AG04450 (cell line): Measurements from ENCODE around the gene CCNB3. TPM values are rescaled to one million over a fixed set of nuclear protein-coding genes. Genes with fewer than 3 reads are reported as not detected.

Experiments
- CTCF ChIA-PET: fragments of 300-600, 350-600 bp; formaldehyde crosslinking; extraction: SDS; loops from one replicate; lab custom pipeline; 2022; ENCODE audit warnings: antibody characterized with exemption, inconsistent platforms; lab: Charles Lee
- POLR2A ChIA-PET: fragments of 350-600 bp; formaldehyde crosslinking; extraction: SDS; loops from one replicate; lab custom pipeline; 2021; ENCODE audit warnings: antibody characterized with exemption, inconsistent platforms; lab: Yijun Ruan, JAX
- DNase-seq: peaks from one replicate; pipeline ENCODE4 v3.0.0-alpha.2; 2011; ENCODE audit warnings: low read depth, low spot score
- H3K27ac ChIP-seq: one replicate; pipeline ENCODE4 v1.5.1; 2012; ENCODE audit warnings: low read depth, low read length, control low read depth
- H3K27me3 ChIP-seq: one replicate; pipeline ENCODE4 v1.6.0; 2012; ENCODE audit warnings: low read length; ENCODE audit not compliant: control insufficient read depth, insufficient read depth
- H3K4me3 ChIP-seq: 2 replicates; pipeline ENCODE4 v1.5.1; 2011; ENCODE audit warnings: mild to moderate bottlenecking, low read depth, low read length, control low read depth
- H3K9me3 ChIP-seq: 2 replicates; pipeline ENCODE4 v1.5.1; 2012; ENCODE audit warnings: low read length; ENCODE audit not compliant: control insufficient read depth, insufficient read depth
- polyA minus RNA-seq: library from RNA; depleted of rRNA, polyadenylated mRNA; stranded (reverse); fragments of >200 nt; gene quantifications from 2 replicates; pipeline ENCODE4 v1.2.3, GENCODE V29; 2011; rRNA and poly(A)+ RNA removed
- polyA plus RNA-seq: library from polyadenylated mRNA; depleted of rRNA; stranded (reverse); fragments of >200 nt; gene quantifications from 2 replicates; pipeline ENCODE4 v1.2.3, GENCODE V29; 2011; rRNA removed
- TF ChIP-seq, protein P1 (sequence below): IDR thresholded peaks from 2 replicates; pipeline ENCODE4 v1.5.1; 2011; ENCODE audit warnings: low read depth, low read length, control low read depth, inconsistent platforms

CCNB3 gene, protein sequence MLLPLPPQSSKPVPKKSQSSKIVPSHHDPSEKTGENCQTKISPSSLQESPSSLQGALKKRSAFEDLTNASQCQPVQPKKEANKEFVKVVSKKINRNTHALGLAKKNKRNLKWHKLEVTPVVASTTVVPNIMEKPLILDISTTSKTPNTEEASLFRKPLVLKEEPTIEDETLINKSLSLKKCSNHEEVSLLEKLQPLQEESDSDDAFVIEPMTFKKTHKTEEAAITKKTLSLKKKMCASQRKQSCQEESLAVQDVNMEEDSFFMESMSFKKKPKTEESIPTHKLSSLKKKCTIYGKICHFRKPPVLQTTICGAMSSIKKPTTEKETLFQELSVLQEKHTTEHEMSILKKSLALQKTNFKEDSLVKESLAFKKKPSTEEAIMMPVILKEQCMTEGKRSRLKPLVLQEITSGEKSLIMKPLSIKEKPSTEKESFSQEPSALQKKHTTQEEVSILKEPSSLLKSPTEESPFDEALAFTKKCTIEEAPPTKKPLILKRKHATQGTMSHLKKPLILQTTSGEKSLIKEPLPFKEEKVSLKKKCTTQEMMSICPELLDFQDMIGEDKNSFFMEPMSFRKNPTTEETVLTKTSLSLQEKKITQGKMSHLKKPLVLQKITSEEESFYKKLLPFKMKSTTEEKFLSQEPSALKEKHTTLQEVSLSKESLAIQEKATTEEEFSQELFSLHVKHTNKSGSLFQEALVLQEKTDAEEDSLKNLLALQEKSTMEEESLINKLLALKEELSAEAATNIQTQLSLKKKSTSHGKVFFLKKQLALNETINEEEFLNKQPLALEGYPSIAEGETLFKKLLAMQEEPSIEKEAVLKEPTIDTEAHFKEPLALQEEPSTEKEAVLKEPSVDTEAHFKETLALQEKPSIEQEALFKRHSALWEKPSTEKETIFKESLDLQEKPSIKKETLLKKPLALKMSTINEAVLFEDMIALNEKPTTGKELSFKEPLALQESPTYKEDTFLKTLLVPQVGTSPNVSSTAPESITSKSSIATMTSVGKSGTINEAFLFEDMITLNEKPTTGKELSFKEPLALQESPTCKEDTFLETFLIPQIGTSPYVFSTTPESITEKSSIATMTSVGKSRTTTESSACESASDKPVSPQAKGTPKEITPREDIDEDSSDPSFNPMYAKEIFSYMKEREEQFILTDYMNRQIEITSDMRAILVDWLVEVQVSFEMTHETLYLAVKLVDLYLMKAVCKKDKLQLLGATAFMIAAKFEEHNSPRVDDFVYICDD (N-terminal part only)
- polyA plus RNA-seq (0.05 and 0.07 TPM in 2 replicates), polyA minus RNA-seq (0.32 TPM in 1 of 2 replicates, not detected in the other)

DNA sequence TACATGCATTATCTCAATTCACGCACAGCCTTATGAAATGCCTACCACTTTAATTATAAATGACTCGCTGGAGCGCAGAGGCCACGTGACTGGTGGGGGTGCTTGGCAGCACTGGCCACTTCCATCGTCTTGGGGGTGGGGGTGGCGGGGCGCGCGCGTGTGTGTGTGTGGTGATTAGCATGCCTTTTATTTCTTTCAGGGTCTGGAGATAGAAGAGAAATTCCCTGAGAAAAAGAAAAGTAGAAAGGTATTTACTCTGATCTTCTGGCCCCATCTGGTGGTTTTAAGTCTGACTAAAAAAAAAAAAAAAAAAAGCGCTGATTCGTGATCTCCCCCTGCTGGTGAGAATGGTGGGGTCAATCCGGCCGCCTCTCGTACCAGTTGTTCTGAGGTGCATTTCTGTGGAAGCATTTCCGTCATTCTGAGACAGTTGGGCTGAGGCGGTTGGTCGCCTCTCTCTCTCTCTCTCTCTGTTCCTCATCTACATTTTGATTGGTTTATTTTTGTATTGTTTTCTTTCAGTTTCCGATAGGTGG is at the start of gene CCNB3:
Gene CCNB3, plus strand, starts transcription at position 402 of the 536 bp plus-strand sequence. CDS start 80,399 bp downstream, outside the sequence.
- H3K27me3 ChIP-seq = no peaks in the 10 kb centered on the region
- DNase-seq = peak; percentile 10
- H3K27ac ChIP-seq = no peak within 1 kb of the TSS
- CTCF ChIA-PET = interaction anchor here (0.6 to 2.1 kb wide), 16 partner anchors 8 to 1575 kb away, joined by 3 to 17 read pairs (median 4); no protein-coding TSS in a partner anchor
- no peaks in the 10 kb centered on the region for H3K9me3 ChIP-seq
- TF ChIP-seq, protein P1, sequence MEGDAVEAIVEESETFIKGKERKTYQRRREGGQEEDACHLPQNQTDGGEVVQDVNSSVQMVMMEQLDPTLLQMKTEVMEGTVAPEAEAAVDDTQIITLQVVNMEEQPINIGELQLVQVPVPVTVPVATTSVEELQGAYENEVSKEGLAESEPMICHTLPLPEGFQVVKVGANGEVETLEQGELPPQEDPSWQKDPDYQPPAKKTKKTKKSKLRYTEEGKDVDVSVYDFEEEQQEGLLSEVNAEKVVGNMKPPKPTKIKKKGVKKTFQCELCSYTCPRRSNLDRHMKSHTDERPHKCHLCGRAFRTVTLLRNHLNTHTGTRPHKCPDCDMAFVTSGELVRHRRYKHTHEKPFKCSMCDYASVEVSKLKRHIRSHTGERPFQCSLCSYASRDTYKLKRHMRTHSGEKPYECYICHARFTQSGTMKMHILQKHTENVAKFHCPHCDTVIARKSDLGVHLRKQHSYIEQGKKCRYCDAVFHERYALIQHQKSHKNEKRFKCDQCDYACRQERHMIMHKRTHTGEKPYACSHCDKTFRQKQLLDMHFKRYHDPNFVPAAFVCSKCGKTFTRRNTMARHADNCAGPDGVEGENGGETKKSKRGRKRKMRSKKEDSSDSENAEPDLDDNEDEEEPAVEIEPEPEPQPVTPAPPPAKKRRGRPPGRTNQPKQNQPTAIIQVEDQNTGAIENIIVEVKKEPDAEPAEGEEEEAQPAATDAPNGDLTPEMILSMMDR = peak; percentile 78
- peak within 1 kb of the TSS; percentile 34 for H3K4me3 ChIP-seq
- POLR2A ChIA-PET = interaction anchor here (0.7 kb wide), 1 partner anchor 714 kb away, joined by 5 read pairs; no protein-coding TSS in a partner anchor

DNA sequence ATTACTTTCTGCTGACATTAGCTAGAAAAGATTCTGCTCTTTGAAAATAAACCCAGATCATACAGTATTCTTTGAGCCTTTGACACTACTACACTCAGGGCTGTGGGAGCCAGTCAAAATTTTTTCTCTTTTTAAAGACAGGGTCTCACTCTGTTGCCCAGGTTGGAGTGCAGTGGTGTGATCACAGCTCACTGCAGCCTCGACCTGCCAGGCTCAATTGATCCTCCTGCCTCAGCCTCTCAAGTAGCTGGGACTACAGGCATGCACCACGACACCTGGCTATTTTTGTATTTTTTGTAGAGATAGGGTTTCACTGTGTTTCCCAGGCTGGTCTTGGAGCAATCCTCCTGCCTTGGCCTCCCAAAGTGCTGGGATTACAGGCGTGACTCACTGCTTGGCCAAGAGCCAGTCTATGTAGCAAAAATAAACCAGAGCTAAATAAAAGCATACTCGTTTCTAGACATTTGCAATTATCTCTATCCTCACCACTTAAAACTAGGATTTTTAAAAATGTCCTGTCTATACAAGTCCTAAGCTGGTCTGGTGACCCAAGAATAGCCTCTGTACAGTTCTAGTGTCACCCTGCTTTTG is 46.9 kb upstream of the CCNB3 start:
- DNase-seq = no peak
- POLR2A ChIA-PET = no interaction called here
- H3K9me3 ChIP-seq = no peaks in the 10 kb centered on the region
- TF ChIP-seq, protein P1 = no peak
- CTCF ChIA-PET = no interaction called here
- no peak overlapping the region for H3K4me3 ChIP-seq
- no peak overlapping the region for H3K27ac ChIP-seq
- H3K27me3 ChIP-seq = no peaks in the 10 kb centered on the region

DNA sequence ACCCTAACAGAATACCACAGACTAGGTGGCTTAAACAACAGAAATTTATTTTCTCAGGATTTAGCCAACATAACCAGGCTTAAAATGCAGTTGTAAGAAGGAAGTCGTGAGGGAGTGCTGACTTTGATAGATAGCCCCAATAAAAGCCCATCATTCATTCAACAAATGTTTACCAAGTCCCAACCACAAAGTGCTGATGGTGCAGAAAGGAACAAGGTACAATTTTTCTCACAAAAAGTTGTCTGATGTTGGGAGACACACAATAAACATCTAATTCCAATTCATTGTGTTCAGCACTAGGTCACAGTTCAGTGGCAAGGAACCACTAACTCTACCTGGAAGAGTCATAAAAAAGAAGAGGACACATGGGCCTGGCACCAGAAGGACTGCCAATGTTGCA is 46.0 kb upstream of the CCNB3 start:
- ChIA-PET CTCF (no interaction called here), POLR2A (no interaction called here)
- H3K27me3 ChIP-seq = no peaks in the 10 kb centered on the region
- no peak for DNase-seq
- H3K9me3 ChIP-seq = no peaks in the 10 kb centered on the region
- H3K27ac ChIP-seq = no peak overlapping the region
- no peak overlapping the region for H3K4me3 ChIP-seq
- TF ChIP-seq, protein P1 = no peak

DNA sequence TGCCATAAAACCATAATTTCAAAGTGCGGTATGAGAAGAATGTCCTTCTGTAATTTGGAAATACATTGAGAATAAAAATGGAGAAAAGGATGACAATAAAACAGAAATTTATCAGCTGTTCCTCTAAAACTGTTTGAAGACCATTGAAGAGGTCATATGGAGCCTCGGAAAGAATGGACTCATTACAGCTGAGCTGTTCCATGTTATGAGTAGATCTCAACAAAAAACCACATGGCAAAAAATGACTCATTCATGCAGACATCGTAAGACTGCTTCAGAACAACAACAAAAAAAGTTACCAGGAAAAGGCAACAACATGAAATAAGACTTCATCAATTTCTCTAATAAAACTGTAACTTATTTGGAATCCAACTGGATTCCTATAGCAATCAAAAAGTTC is 43.4 kb upstream of the CCNB3 start:
- Histone ChIP-seq H3K9me3 (no peaks in the 10 kb centered on the region), H3K27ac (no peak overlapping the region), H3K27me3 (no peaks in the 10 kb centered on the region), H3K4me3 (no peak overlapping the region)
- POLR2A ChIA-PET = no interaction called here
- TF ChIP-seq, protein P1 = no peak
- CTCF ChIA-PET = no interaction called here
- no peak for DNase-seq
